ENCODE results near the gene RALGAPA2. TPM values are rescaled to one million over a fixed set of nuclear protein-coding genes. Genes with fewer than 3 reads are reported as not detected.

RALGAPA2 gene
- total RNA-seq, 1 experiment from 2014 or later: 10.8 TPM

DNA sequence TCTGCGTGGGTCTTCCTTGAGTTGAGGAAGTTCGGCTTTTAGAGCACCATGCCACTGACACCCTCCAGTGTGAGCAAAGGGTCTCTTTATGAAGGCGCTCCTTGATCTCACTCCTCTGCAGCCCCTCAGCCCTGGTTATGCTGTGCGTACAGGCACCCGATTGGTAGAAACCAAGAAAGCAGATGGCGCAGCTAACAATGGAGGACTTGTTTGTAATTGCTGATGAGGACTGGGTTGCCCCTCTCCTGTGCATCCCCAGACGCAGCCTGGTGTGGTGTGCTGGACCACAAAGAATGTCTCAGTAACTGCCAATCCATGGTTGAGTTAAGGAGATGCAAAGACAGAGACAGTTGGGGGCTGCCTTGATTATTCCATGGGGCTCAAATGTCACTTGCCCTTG lies 314.3 kb downstream of the RALGAPA2 start:
- TF ChIP-seq EZH2phosphoT487 (IDR thresholded peaks at IDR 0.05; ENCODE audit: borderline replicate concordance) (no peak), ZFX (IDR thresholded peaks at IDR 0.05) (no peak), SRF (IDR thresholded peaks at IDR 0.05; ENCODE audit: low read depth) (no peak), REST (IDR thresholded peaks at IDR 0.05; ENCODE audit: low read depth) (no peak)
- Histone ChIP-seq H4K20me1 (ENCODE audit: insufficient read depth) (no peaks in the 10 kb centered on the region), H3K27ac (ENCODE audit: low read depth, low read length) (no peak overlapping the region), H3K79me2 (ENCODE audit: insufficient read depth, low read length) (no peaks in the 10 kb centered on the region), H3K9ac (ENCODE audit: low read length) (no peak overlapping the region), H3K4me2 (ENCODE audit: low read length) (no peak overlapping the region), H3K36me3 (ENCODE audit: control insufficient read depth in 1 of 2, insufficient read depth in 2 of 2, low read length in 2 of 2) (no peaks in the 10 kb centered on the region), H3K9me3 (ENCODE audit: control insufficient read depth in 1 of 2, insufficient read depth in 1 of 2, low read depth in 1 of 2, low read length in 2 of 2) (no peaks in the 10 kb centered on the region), H3K27me3 (ENCODE audit: insufficient read depth, low read length) (no peaks in the 10 kb centered on the region), H3K4me1 (ENCODE audit: control insufficient read depth in 1 of 2, insufficient read depth in 2 of 2, low read length in 2 of 2) (no peaks in the 10 kb centered on the region), H2AFZ (ENCODE audit: low read depth, low read length, poor library complexity, severe bottlenecking) (no peak overlapping the region), H3K4me3 (replicated peaks in 1 of 2; ENCODE audit: low read depth in 1 of 2, low read length in 2 of 2) (no peak overlapping the region), H3K9me2 (ENCODE audit: insufficient read depth) (no peaks in the 10 kb centered on the region)
- ChIA-PET POLR2A (no interaction called here), CTCF (no interaction called here), RAD21 (ENCODE audit: low non-redundant PET in 1 of 2, low total read pairs in 2 of 2, uncharacterized antibody in 2 of 2, unreplicated experiment in 2 of 2) (no interaction called here)
- ATAC-seq: no peak
- DNase-seq (ENCODE audit: low read depth, low spot score): no peak
- BruUV-seq (replicated peaks): no TSS peak
- intact Hi-C loops (cut with micrococcal nuclease): no loop called here

DNA sequence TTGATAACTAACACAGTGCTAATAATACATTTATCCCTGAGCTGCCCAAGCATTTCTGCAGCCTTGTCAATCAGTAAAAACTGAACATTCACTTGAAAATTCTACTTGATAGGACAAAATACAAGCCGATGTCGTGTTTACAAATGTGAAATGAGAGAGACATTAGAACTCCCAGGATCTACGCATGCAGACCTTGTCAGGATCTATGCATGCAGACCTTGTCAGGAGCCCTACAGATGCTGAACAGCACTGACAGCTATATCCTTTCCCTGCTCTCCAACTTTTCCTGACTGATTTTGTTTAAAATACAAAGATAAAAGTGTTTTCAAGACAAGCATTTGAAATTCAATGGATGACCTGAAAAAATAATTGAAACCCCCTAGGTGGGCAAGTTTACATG lies 315.6 kb downstream of the RALGAPA2 start:
- no peaks in the 10 kb centered on the region for H3K9me2 ChIP-seq (ENCODE audit: insufficient read depth)
- H3K4me1 ChIP-seq (ENCODE audit: control insufficient read depth in 1 of 2, insufficient read depth in 2 of 2, low read length in 2 of 2): no peaks in the 10 kb centered on the region
- no peak for ATAC-seq
- no peaks in the 10 kb centered on the region for H3K27me3 ChIP-seq (ENCODE audit: insufficient read depth, low read length)
- no TSS peak for BruUV-seq (replicated peaks)
- H3K27ac ChIP-seq (ENCODE audit: low read depth, low read length): no peak overlapping the region
- H3K4me3 ChIP-seq (replicated peaks in 1 of 2; ENCODE audit: low read depth in 1 of 2, low read length in 2 of 2): no peak overlapping the region
- no peak overlapping the region for H3K4me2 ChIP-seq (ENCODE audit: low read length)
- no peak overlapping the region for H2AFZ ChIP-seq (ENCODE audit: low read depth, low read length, poor library complexity, severe bottlenecking)
- H3K9ac ChIP-seq (ENCODE audit: low read length): no peak overlapping the region
- intact Hi-C loops (cut with micrococcal nuclease): no loop called here
- TF ChIP-seq JUND (IDR thresholded peaks at IDR 0.05): no peak
- TF ChIP-seq SIN3A (IDR thresholded peaks at IDR 0.05; ENCODE audit: low read depth): no peak
- TF ChIP-seq POLR2A (IDR thresholded peaks at IDR 0.05; ENCODE audit: borderline replicate concordance, extremely low read depth, insufficient read depth, insufficient read length): no peak
- no peak for TF ChIP-seq ELF1 (IDR thresholded peaks at IDR 0.05; ENCODE audit: borderline replicate concordance, low read depth)
- no peak for TF ChIP-seq CBX3 (IDR thresholded peaks at IDR 0.05; ENCODE audit: low read depth)
- H3K79me2 ChIP-seq (ENCODE audit: insufficient read depth, low read length): no peaks in the 10 kb centered on the region
- H3K9me3 ChIP-seq (ENCODE audit: control insufficient read depth in 1 of 2, insufficient read depth in 1 of 2, low read depth in 1 of 2, low read length in 2 of 2): no peaks in the 10 kb centered on the region
- no peak for DNase-seq (ENCODE audit: low read depth, low spot score)
- no peaks in the 10 kb centered on the region for H3K36me3 ChIP-seq (ENCODE audit: control insufficient read depth in 1 of 2, insufficient read depth in 2 of 2, low read length in 2 of 2)
- ChIA-PET RAD21 (ENCODE audit: low non-redundant PET in 1 of 2, low total read pairs in 2 of 2, uncharacterized antibody in 2 of 2, unreplicated experiment in 2 of 2) (no interaction called here), POLR2A (no interaction called here), CTCF (no interaction called here)
- no peaks in the 10 kb centered on the region for H4K20me1 ChIP-seq (ENCODE audit: insufficient read depth)

All from HCT116 (cell line).